ENCODE results near the gene CDC27. TPM values are rescaled to one million over a fixed set of nuclear protein-coding genes. Genes with fewer than 3 reads are reported as not detected.
"Not testable (repeated sequence)": the region's sequence is repeated elsewhere in the genome, so short reads cannot be mapped to it uniquely, and the experiment has no call there.

Gene CDC27
- total RNA-seq, 2 experiments from 2014 or later = 52.5 to 52.8 TPM

- DNase-seq (peak in 4 of 14 experiments; percentile 8 to 50 (median 36)), ATAC-seq (ENCODE audit: poor library complexity) (no peak)
- ChIA-PET POLR2A (interaction anchor here (0.6 to 6.3 kb wide), 3 partner anchors 17 to 461 kb away, joined by 3 to 68 read pairs (median 6); partner anchors contain the start of gene KPNB1), CTCF (interaction anchor here (1.3 kb wide), 2 partner anchors 42 to 128 kb away, joined by 3 read pairs; no protein-coding TSS in a partner anchor)
- Mint-ChIP-seq H3K4me1 (ENCODE audit: low read depth) (peaks cover 67% of the 10 kb centered on the region), H3K9me3 (no peaks in the 10 kb centered on the region), H3K27ac (peak overlapping the region; percentile 89), H3K36me3 (ENCODE audit: low read depth) (peaks cover 18% of the 10 kb centered on the region), H3K27me3 (no peaks in the 10 kb centered on the region), H3K4me3 (peak overlapping the region; percentile 96)
- H3K27me3 ChIP-seq (ENCODE audit: control insufficient read depth in 1 of 2, insufficient read depth in 2 of 2, low read length in 2 of 2) = no peaks in the 10 kb centered on the region
- peak overlapping the region; percentile 72 for H3K4me3 ChIP-seq (ENCODE audit: low read length)
- peaks cover 32% of the 10 kb centered on the region for H3K4me1 ChIP-seq (ENCODE audit: insufficient read depth, low read length)
- no peaks in the 10 kb centered on the region for H3K9me3 ChIP-seq (ENCODE audit: control insufficient read depth in 1 of 2, insufficient read depth in 1 of 2, low read length in 2 of 2)
- intact Hi-C loops (cut with DNase I, micrococcal nuclease) = no loop called here
- TF ChIP-seq CTCF (IDR thresholded peaks at IDR 0.05) = no peak
- peaks cover 4% of the 10 kb centered on the region for H3K36me3 ChIP-seq (ENCODE audit: insufficient read depth, low read length)
- H3K27ac ChIP-seq (ENCODE audit: low read depth in 1 of 2, low read length in 2 of 2) = peak overlapping the region; percentile 79 to 83
Measured at GRCh38 chr17:47188271-47188875, 722 bp downstream of the CDC27 start.

- ATAC-seq (ENCODE audit: poor library complexity) (no peak), DNase-seq (no peak)
- H3K27me3 Mint-ChIP-seq = no peaks in the 10 kb centered on the region
- H3K4me3 Mint-ChIP-seq = no peak overlapping the region
- CTCF ChIA-PET = no interaction called here
- POLR2A ChIA-PET = no interaction called here
- no peaks in the 10 kb centered on the region for H3K9me3 Mint-ChIP-seq
- no peak for TF ChIP-seq CTCF (IDR thresholded peaks at IDR 0.05)
- peaks cover 23% of the 10 kb centered on the region for H3K36me3 ChIP-seq (ENCODE audit: insufficient read depth, low read length)
- H3K9me3 ChIP-seq (ENCODE audit: control insufficient read depth in 1 of 2, insufficient read depth in 1 of 2, low read length in 2 of 2) = no peaks in the 10 kb centered on the region
- H3K27me3 ChIP-seq (ENCODE audit: control insufficient read depth in 1 of 2, insufficient read depth in 2 of 2, low read length in 2 of 2) = no peaks in the 10 kb centered on the region
- H3K4me1 Mint-ChIP-seq (ENCODE audit: low read depth) = peaks cover 76% of the 10 kb centered on the region
- no peak overlapping the region for H3K27ac ChIP-seq (ENCODE audit: low read depth in 1 of 2, low read length in 2 of 2)
- H3K36me3 Mint-ChIP-seq (ENCODE audit: low read depth) = peaks cover 45% of the 10 kb centered on the region
- peaks cover 18% of the 10 kb centered on the region for H3K4me1 ChIP-seq (ENCODE audit: insufficient read depth, low read length)
- intact Hi-C loops (cut with DNase I, micrococcal nuclease) = no loop called here
- no peak overlapping the region for H3K4me3 ChIP-seq (ENCODE audit: low read length)
- H3K27ac Mint-ChIP-seq = no peak overlapping the region
Measured at GRCh38 chr17:47184681-47185080, 4.4 kb downstream of the CDC27 start.

GRCh38 chr17:47180988-47181387, 8.1 kb downstream of the CDC27 start:
- H3K9me3 Mint-ChIP-seq; POLR2A ChIA-PET; H3K27ac Mint-ChIP-seq; H3K9me3 ChIP-seq (ENCODE audit: control insufficient read depth in 1 of 2, insufficient read depth in 1 of 2, low read length in 2 of 2); H3K4me3 ChIP-seq (ENCODE audit: low read length); H3K27me3 ChIP-seq (ENCODE audit: control insufficient read depth in 1 of 2, insufficient read depth in 2 of 2, low read length in 2 of 2); intact Hi-C loops (cut with DNase I, micrococcal nuclease); ATAC-seq (ENCODE audit: poor library complexity); H3K4me3 Mint-ChIP-seq; H3K4me1 ChIP-seq (ENCODE audit: insufficient read depth, low read length); DNase-seq; H3K27me3 Mint-ChIP-seq; H3K27ac ChIP-seq (ENCODE audit: low read depth in 1 of 2, low read length in 2 of 2): not testable (repeated sequence)
- peaks cover 69% of the 10 kb centered on the region for H3K4me1 Mint-ChIP-seq (ENCODE audit: low read depth)
- CTCF ChIA-PET = interaction anchor here (0.7 kb wide), 1 partner anchor 8 kb away, joined by 3 read pairs; no protein-coding TSS in a partner anchor
- H3K36me3 ChIP-seq (ENCODE audit: insufficient read depth, low read length) = peaks cover 57% of the 10 kb centered on the region
- H3K36me3 Mint-ChIP-seq (ENCODE audit: low read depth) = peaks cover 67% of the 10 kb centered on the region

All from CD4-positive, alpha-beta T cell (primary cell).